DND-41 (cell line): ENCODE measurements around the gene HCST.

Experiments used
- CTCF ChIP-seq: IDR thresholded peaks from 2 replicates; pipeline ENCODE4 v1.5.1; 2012; ENCODE audit warnings: borderline replicate concordance, low read length, moderate library complexity, mild to moderate bottlenecking; ENCODE audit not compliant: poor library complexity, severe bottlenecking; ENCODE audit errors: extremely low read depth
- EZH2 ChIP-seq: IDR thresholded peaks from 3 replicates; pipeline ENCODE4 v1.6.1; 2012; ENCODE audit warnings: borderline replicate concordance, low read depth, mild to moderate bottlenecking, moderate library complexity, low read length, inconsistent platforms; ENCODE audit not compliant: severe bottlenecking

DNA sequence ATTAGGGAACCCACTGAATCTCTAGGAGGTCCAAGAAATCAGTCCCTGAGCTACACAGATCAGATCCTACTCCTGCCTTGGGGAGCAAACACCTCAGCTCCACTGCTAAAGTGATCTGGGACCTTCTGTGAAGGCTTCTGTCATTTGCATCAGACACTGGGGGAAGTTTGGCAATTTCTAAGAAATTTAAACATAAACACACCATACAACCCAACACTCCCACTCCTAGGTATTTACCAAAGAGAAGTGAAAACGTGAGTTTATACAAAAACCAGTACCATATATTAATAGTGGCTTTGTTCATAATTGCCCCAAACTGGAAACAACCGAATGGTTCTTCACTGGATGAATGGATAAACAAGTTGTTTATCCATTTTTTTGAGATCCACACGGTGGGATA is 13.1 kb downstream of the HCST start:
- no peak for TF ChIP-seq CTCF
- TF ChIP-seq EZH2 = no peak
